Transverse colon (tissue), 4 donors: ENCODE measurements around the gene C16orf96. TPM values are rescaled to one million over a fixed set of nuclear protein-coding genes. Genes with fewer than 3 reads are reported as not detected.

Experiments used
- DNase-seq: peaks from one replicate; pipeline ENCODE4 v3.0.0-alpha.2; 2019
- H3K27ac ChIP-seq, 4 donors: fragments of 200-600 bp; sonication (generic); 2 replicates each; pipeline ENCODE4 v1.5.1; 2016 to 2018; ENCODE audit warnings: inconsistent platforms in 4 of 4
- H3K27me3 ChIP-seq: fragments of 200-600 bp; sonication (generic); 2 replicates; pipeline ENCODE4 v1.5.1; 2017; ENCODE audit warnings: inconsistent platforms
- H3K36me3 ChIP-seq, 4 donors: fragments of 200-600 bp; sonication (generic); 2 replicates each; pipeline ENCODE4 v1.5.1; 2017 to 2019; ENCODE audit warnings: inconsistent platforms in 4 of 4
- H3K4me1 ChIP-seq, 4 donors: fragments of 200-600 bp; sonication (generic); 2 replicates each; pipeline ENCODE4 v1.5.1; 2017 to 2020; ENCODE audit warnings: inconsistent platforms in 4 of 4
- H3K4me3 ChIP-seq, 4 donors: fragments of 200-600 bp; sonication (generic); 1 replicate in 1 of 4; 2 replicates in 3 of 4; pipeline versions ENCODE4 v1.5.1 to v1.6.1; 2017 to 2019; ENCODE audit warnings: inconsistent platforms in 4 of 4
- H3K9me3 ChIP-seq, 2 donors: fragments of 200-600 bp; sonication (generic); 2 replicates each; pipeline ENCODE4 v1.5.1; 2017 to 2019; ENCODE audit warnings: inconsistent platforms in 2 of 2
- CTCF ChIP-seq, 5 experiments: fragments of 200-600 bp in 3 of 5; fragments of 450-650 bp in 2 of 5; sonication (generic) in 3 of 5; IDR thresholded peaks; 1 replicate in 2 of 5; 2 replicates in 3 of 5; pipeline ENCODE4 v1.5.1; 2016 to 2017; ENCODE audit warnings: antibody characterized with exemption in 5 of 5, inconsistent platforms in 3 of 5, mild to moderate bottlenecking in 2 of 5, moderate library complexity in 1 of 5
- EP300 ChIP-seq: sonication (generic); formaldehyde crosslinking; IDR thresholded peaks from one replicate; pipeline ENCODE4 v1.6.1; 2017; ENCODE audit warnings: antibody characterized with exemption, low read depth
- POLR2A ChIP-seq: fragments of 450-650 bp; IDR thresholded peaks from one replicate; pipeline ENCODE4 v1.6.1; 2016; ENCODE audit warnings: antibody characterized with exemption, mild to moderate bottlenecking, moderate library complexity
- POLR2AphosphoS5 ChIP-seq, 3 donors: sonication (generic); formaldehyde crosslinking; IDR thresholded peaks; one replicate each; pipeline ENCODE4 v1.6.1; 2016; ENCODE audit warnings: antibody characterized with exemption in 3 of 3
- WGBS, 2 donors: methylation state at CpG; one replicate each; pipeline ENCODE4 v1.1.5; 2018; ENCODE audit warnings: low coverage in 1 of 2; 5-methylcytosine and 5-hydroxymethylcytosine counted together
- in situ Hi-C, 4 donors: fragments of 200-750 bp; cut with MboI; loops; one replicate each; pipeline versions ENCODE4 v1.15.0 to v1.15.1; 2017; ENCODE audit warnings: low sequenced_read_pairs in 3 of 4, low pct_ligation_motif_present in 1 of 4, low pct_unique_long_range_greater_than_20kb in 1 of 4
- intact Hi-C: fragments of 100-400 bp; cut with DNase I; formaldehyde crosslinking; loops from one replicate; pipeline ENCODE4 v1.15.1; 2023; ENCODE audit warnings: low total_unique reads
- total RNA-seq, 4 donors: library from RNA; depleted of rRNA; stranded (reverse); fragments of >200 nt; gene quantifications; one replicate each; pipeline ENCODE4 v1.1.0, GENCODE V29; 2016

C16orf96 gene
- total RNA-seq, 4 donors from 2014 or later, result not detected

GRCh38 chr16:4529085-4530060, 26.8 kb upstream of the C16orf96 start:
- 53 to 71% methylated on average over 4 to 16 of the region's 16 CpGs for WGBS, 2 donors
- in situ Hi-C loops (no loop called here), intact Hi-C loops (no loop called here)
- no peaks in the 10 kb centered on the region for H3K9me3 ChIP-seq
- no peaks in the 10 kb centered on the region for H3K27me3 ChIP-seq
- peak overlapping the region; percentile 13 to 70 (median 51) for H3K27ac ChIP-seq
- no peak overlapping the region for H3K4me3 ChIP-seq
- peaks cover 5 to 19% (median 8%) of the 10 kb centered on the region in 4 donors for H3K4me1 ChIP-seq
- DNase-seq, result no peak
- TF ChIP-seq CTCF (IDR thresholded peaks at IDR 0.05) (peak in 1 of 5 experiments; percentile 21), POLR2AphosphoS5 (IDR thresholded peaks at IDR 0.05) (no peak)
- no peaks in the 10 kb centered on the region for H3K36me3 ChIP-seq

GRCh38 chr16:4531811-4532210, 24.3 kb upstream of the C16orf96 start:
- peaks cover 5 to 12% (median 8%) of the 10 kb centered on the region in 4 donors for H3K4me1 ChIP-seq
- DNase-seq, result no peak
- H3K27ac ChIP-seq, result no peak overlapping the region
- no peaks in the 10 kb centered on the region for H3K27me3 ChIP-seq
- intact Hi-C loops, result no loop called here
- in situ Hi-C loops, result no loop called here
- no peaks in the 10 kb centered on the region for H3K36me3 ChIP-seq
- TF ChIP-seq POLR2A (no peak), POLR2AphosphoS5 (IDR thresholded peaks at IDR 0.05) (no peak), CTCF (IDR thresholded peaks at IDR 0.05) (no peak), EP300 (no peak)
- 97 to 100% methylated on average over 1 to 8 of the region's 8 CpGs for WGBS, 2 donors
- H3K9me3 ChIP-seq, result no peaks in the 10 kb centered on the region
- H3K4me3 ChIP-seq, result no peak overlapping the region

GRCh38 chr16:4532238-4532637, 23.9 kb upstream of the C16orf96 start:
- Histone ChIP-seq H3K36me3 (no peaks in the 10 kb centered on the region), H3K9me3 (no peaks in the 10 kb centered on the region), H3K27ac (no peak overlapping the region), H3K4me1 (peaks cover 9 to 16% (median 11%) of the 10 kb centered on the region in 4 donors), H3K4me3 (no peak overlapping the region), H3K27me3 (peaks cover 3% of the 10 kb centered on the region)
- DNase-seq, result no peak
- 87 to 95% methylated on average over 6 to 10 of the region's 10 CpGs for WGBS, 2 donors
- in situ Hi-C loops (no loop called here), intact Hi-C loops (no loop called here)
- no peak for TF ChIP-seq CTCF (IDR thresholded peaks at IDR 0.05)
- TF ChIP-seq EP300, result no peak

- no peak overlapping the region for H3K27ac ChIP-seq
- no peak overlapping the region for H3K4me3 ChIP-seq
- TF ChIP-seq CTCF (IDR thresholded peaks at IDR 0.05), result no peak
- no peak for TF ChIP-seq POLR2AphosphoS5 (IDR thresholded peaks at IDR 0.05)
- no peak for TF ChIP-seq POLR2A
- no peak for TF ChIP-seq EP300
- peaks cover 3% of the 10 kb centered on the region for H3K27me3 ChIP-seq
- no peak for DNase-seq
- no peaks in the 10 kb centered on the region for H3K36me3 ChIP-seq
- peaks cover 11 to 24% (median 18%) of the 10 kb centered on the region in 4 donors for H3K4me1 ChIP-seq
- in situ Hi-C loops (no loop called here), intact Hi-C loops (no loop called here)
- WGBS, 2 donors, result 91% methylated on average over 6 of the region's 6 CpGs; no CpG with 5 or more reads in 1 of the 2 donors
- H3K9me3 ChIP-seq, result no peaks in the 10 kb centered on the region
Measured at GRCh38 chr16:4533490-4533889, 22.6 kb upstream of the C16orf96 start.
